ENCODE measurements around the gene ITIH2. TPM values are rescaled to one million over a fixed set of nuclear protein-coding genes. Genes with fewer than 3 reads are reported as not detected.

Gene ITIH2
- total and polyA plus RNA-seq, 7 donors = not detected

DNA sequence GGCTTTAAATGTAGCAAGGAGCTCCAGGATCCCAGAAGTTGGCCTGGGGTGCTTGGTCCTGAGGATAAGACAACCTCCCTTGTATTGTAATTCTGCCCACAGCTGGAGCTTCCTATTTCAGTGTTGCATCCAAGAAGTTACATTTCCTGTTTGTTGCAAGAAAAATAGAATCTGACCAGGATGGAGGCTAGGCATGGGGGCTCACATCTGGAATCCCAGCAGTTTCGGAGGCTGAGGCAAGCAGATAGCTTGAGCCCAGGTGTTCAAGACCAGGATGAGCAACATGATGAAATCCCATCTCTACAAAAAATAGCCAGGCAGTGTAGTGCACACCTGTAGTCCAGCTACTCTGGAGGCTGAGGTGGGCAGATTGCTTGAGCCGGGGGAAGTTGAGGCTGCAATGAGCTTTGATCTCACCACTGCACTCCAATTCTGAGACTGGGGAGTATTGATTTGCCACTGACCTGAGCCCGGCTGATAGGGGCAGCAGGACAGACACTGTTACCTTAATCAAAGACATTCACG is 766 bp upstream of the ITIH2 start:
- Histone ChIP-seq H3K4me1 (peaks cover 0 to 19% (median 6%) of the 10 kb centered on the region in 4 donors), H3K4me3 (no peak overlapping the region), H3K27me3 (no peaks in the 10 kb centered on the region), H3K36me3 (no peaks in the 10 kb centered on the region), H3K9me3 (no peaks in the 10 kb centered on the region), H3K27ac (no peak overlapping the region)
- WGBS, 2 donors = 85 to 89% methylated on average over 4 of the region's 4 CpGs
- no peak for TF ChIP-seq EP300 (IDR thresholded peaks at IDR 0.05)
- no peak for TF ChIP-seq POLR2AphosphoS5 (IDR thresholded peaks at IDR 0.05)
- no peak for TF ChIP-seq POLR2A (IDR thresholded peaks at IDR 0.05)
- TF ChIP-seq, protein P1, sequence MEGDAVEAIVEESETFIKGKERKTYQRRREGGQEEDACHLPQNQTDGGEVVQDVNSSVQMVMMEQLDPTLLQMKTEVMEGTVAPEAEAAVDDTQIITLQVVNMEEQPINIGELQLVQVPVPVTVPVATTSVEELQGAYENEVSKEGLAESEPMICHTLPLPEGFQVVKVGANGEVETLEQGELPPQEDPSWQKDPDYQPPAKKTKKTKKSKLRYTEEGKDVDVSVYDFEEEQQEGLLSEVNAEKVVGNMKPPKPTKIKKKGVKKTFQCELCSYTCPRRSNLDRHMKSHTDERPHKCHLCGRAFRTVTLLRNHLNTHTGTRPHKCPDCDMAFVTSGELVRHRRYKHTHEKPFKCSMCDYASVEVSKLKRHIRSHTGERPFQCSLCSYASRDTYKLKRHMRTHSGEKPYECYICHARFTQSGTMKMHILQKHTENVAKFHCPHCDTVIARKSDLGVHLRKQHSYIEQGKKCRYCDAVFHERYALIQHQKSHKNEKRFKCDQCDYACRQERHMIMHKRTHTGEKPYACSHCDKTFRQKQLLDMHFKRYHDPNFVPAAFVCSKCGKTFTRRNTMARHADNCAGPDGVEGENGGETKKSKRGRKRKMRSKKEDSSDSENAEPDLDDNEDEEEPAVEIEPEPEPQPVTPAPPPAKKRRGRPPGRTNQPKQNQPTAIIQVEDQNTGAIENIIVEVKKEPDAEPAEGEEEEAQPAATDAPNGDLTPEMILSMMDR (IDR thresholded peaks at IDR 0.05) = no peak
- no peak for DNase-seq
- intact Hi-C loops (cut with DNase I) = no loop called here

DNA sequence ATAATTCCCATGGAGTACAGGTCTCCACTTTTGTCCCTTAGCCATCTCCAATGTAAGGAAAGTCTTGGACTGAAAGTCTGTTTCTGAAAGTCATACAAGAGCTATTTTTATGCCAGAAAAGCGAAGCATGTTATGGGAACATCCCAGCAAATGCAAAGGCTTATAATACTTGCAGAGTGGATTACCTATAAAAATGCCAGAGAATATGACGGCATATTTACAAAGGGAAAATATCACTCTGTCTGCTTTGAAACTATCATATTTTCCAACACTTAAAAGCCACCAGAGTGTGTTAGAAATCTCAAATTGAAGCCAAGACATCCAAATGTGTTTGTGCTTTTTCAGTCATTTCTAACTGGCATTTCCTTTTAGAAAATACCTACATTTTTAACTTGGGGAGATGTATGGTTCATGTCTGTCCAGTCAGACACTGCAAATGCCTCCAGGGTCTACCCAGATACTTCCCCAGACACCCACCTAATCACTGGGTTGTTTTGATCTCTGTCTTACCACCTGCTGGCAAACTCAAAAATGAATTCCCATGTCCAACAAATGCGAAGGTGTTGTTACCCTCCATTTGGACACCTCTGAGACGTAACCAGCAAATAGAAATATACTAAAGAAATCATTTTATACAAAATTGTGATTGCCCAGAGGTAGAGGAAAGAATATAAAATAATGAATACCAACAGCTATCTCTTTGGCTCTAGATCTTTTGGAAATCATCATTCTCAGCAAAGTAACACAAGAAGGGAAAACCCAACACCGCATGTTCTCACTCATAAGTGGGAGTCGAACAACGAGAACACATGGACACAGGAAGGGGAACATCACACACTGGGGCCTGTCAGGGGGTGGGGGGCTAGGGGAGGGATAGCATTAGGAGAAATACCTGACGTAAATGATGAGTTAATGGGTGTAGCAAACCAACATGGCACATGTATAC is 1.2 kb downstream of the ITIH2 start:
- Histone ChIP-seq H3K4me3 (no peak overlapping the region), H3K27me3 (no peaks in the 10 kb centered on the region), H3K9me3 (no peaks in the 10 kb centered on the region), H3K36me3 (no peaks in the 10 kb centered on the region), H3K4me1 (peaks cover 0 to 13% (median 0%) of the 10 kb centered on the region in 4 donors), H3K27ac (peak overlapping the region in 1 of 4 donors; percentile 10)
- no peak for TF ChIP-seq POLR2A (IDR thresholded peaks at IDR 0.05)
- TF ChIP-seq POLR2AphosphoS5 (IDR thresholded peaks at IDR 0.05) = no peak
- no peak for TF ChIP-seq EP300 (IDR thresholded peaks at IDR 0.05)
- TF ChIP-seq, protein P1 (IDR thresholded peaks at IDR 0.05) = no peak
- intact Hi-C loops (cut with DNase I) = no loop called here
- 77 to 81% methylated on average over 8 of the region's 8 CpGs for WGBS, 2 donors
- DNase-seq = no peak

DNA sequence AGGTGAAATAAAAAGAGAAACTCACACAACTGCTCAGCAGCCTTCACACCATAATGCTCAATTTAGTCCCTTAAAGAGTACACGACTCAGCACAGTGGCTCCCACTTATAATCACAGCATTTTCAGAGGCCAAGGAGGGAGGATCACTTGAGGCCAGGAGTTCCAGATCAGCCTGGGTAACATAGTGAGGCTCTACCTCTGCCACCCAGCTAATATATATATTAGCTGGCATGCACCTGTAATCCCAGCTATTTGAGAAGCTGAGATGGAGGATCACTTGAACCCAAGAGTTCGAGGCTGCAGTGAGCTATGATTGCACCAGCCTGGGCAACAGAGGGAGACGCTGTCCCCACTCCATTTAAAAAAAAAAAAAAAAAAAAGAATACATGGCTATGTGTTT is 2.2 kb downstream of the ITIH2 start:
- TF ChIP-seq, protein P1 (IDR thresholded peaks at IDR 0.05) = no peak
- Histone ChIP-seq H3K27ac (no peak overlapping the region), H3K4me1 (peaks cover 0 to 13% (median 0%) of the 10 kb centered on the region in 4 donors), H3K4me3 (no peak overlapping the region), H3K36me3 (no peaks in the 10 kb centered on the region), H3K9me3 (no peaks in the 10 kb centered on the region), H3K27me3 (no peaks in the 10 kb centered on the region)
- DNase-seq = no peak
- WGBS, 2 donors = 79 to 86% methylated on average over 3 of the region's 3 CpGs
- intact Hi-C loops (cut with DNase I) = no loop called here

DNA sequence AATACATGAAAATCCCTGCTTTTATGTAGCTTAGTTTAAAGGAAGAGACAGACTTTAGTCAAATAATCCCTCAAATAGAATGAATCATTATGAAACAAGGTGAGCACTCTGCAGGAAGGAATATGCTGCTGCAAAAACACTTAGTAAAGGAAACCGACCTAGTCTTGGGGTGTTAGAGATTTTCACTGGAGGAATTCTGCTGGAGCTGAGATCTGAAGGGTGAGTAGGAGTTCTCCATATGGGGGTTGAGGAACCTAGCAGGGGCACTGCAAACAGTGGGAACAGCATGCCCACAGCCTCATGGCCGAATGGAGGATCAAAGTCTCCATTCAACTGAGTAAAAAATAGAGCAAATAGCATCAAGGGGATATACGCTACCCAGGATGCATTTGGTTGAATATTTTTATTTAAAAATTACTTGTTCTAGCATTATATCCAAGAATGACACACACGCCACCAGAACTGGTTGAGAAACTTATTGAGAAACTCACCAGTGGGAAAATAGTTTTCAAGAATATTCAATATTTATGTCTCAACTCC is 3.5 kb downstream of the ITIH2 start:
- intact Hi-C loops (cut with DNase I) = no loop called here
- TF ChIP-seq POLR2A (IDR thresholded peaks at IDR 0.05) (no peak), POLR2AphosphoS5 (IDR thresholded peaks at IDR 0.05) (no peak), EP300 (IDR thresholded peaks at IDR 0.05) (no peak)
- TF ChIP-seq, protein P1 (IDR thresholded peaks at IDR 0.05) = no peak
- no peaks in the 10 kb centered on the region for H3K36me3 ChIP-seq
- H3K27ac ChIP-seq = no peak overlapping the region
- H3K4me3 ChIP-seq = no peak overlapping the region
- 77 to 89% methylated on average over 4 of the region's 4 CpGs for WGBS, 2 donors
- no peaks in the 10 kb centered on the region for H3K27me3 ChIP-seq
- DNase-seq = no peak
- no peaks in the 10 kb centered on the region for H3K9me3 ChIP-seq
- H3K4me1 ChIP-seq = peaks cover 0 to 13% (median 0%) of the 10 kb centered on the region in 4 donors

All from sigmoid colon (tissue), 7 donors.